Fibroblast of skin of back (primary cell): ENCODE measurements around the gene ADGRF3.
"Not testable (repeated sequence)": the region's sequence is repeated elsewhere in the genome, so short reads cannot be mapped to it uniquely, and the experiment has no call there.

Source experiments
- DNase-seq: peaks from one replicate; pipeline ENCODE4 v3.0.0-alpha.2; 2013

The ADGRF3 gene

DNA sequence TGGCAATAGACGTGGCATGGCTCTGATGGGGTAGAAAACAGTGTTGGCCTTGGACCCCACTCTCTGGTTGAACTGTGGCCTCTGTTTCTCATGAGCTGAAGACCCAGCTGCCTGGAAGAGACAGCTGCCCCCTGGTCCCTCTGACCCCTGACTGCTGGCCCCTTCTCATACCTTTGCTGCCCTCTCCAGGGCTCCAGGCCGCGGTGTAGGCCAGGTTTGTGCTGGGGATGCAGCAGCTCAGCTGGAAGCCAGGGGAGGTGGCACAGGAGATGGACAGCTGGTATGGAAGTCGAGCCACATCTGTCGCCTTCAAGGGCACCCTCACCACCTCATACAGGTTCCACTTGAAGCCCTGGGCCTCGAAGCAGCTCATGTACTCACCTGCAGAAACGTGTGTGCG lies 32.3 kb downstream of the ADGRF3 start:
- DNase-seq: no peak

DNA sequence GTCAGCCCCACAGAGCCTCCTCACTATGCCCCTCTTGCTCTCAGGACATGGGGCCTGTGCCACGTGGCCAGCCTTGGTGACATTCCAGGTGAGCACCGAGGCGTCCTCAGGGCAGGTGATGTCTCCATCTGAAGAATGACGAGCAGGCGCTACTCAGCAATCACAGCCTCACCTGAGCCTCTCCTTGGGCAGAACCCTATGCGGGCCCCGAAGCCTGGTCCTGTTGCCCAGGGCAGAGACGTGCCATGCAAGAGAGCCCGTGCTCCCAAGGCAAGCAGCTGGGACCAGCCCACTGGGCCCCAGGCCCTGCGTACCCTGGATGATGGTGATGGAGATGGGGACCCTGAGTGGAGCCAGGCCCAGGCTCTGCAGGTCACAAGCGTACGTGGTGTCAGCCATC lies 33.1 kb downstream of the ADGRF3 start:
- DNase-seq: no peak

DNA sequence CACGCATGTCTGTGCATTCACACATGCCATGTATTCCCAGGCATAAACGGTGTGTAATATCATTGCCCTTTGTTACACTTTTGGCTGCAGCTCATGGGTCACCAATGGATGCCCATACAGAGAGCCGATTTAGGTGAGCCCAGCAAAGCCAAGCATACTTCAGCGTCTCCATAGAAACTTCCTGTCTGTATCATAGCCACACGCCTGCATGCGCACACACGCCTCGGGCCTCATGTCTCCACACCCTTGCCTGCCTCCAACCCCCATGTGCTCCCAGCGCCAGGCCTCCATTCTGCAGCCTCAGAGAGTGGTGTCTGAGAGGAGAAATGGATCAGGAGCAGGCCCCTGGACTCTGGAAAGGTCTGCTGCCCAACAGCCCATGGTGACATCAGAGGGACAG lies 34.1 kb downstream of the ADGRF3 start:
- no peak for DNase-seq

DNA sequence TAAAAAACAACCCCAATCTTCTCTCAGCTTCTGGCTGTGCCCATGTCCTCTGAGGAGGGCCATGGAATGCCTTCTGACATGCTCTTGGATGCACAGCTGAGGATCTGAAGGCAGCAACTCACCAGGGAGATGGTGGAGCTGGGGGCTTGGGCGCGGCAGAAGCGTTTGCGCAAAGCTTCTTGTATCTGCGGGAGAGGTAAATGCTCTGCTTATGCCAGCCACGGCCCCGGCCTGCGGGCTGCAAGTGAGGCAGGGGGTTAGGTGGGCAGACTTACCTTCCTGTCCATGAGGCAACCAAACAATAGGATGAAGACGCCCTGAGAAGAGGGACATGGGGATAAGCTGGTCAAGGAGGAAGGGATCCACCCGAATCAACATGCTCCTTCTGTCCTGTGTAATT lies 36.7 kb downstream of the ADGRF3 start:
- no peak for DNase-seq

DNA sequence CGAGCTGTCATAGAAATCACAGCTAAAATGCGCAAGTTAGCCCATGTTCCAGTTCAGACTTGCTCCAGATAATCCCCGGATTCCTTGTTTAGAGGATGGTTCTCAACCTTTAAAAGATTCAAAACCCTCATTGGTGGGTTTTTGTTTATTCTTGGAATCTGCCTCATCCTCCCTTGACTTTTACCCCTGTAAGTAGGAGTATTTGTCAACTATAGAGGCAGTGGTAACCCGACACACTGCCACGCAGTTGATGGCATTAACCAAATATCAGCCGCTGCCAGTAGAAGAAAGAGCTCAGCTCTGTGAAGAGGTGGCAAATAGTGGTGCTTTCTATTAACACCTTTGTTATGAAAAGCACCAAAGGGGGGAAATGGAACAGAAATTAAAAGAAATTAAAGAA lies 41.0 kb downstream of the ADGRF3 start:
- DNase-seq: no peak

DNA sequence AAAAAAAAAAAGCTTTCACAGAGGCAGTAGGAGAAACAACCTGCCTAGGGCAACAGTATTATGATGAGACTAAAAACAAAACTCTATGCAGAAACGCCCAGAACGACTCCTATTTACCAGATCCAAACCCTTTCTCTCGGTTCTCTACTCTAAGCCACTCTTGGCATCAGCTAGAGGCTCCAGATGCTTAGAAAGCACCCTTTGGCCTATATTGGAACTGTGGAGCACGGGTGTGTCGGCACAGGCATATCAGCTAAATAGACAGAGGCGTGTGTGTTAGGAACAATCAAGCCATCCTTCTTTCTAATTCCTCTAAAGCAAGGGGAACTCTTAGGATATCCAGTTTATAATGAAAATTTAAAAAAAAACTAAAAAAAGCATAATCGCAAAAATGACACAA lies 41.5 kb downstream of the ADGRF3 start:
- not testable (repeated sequence) for DNase-seq

DNA sequence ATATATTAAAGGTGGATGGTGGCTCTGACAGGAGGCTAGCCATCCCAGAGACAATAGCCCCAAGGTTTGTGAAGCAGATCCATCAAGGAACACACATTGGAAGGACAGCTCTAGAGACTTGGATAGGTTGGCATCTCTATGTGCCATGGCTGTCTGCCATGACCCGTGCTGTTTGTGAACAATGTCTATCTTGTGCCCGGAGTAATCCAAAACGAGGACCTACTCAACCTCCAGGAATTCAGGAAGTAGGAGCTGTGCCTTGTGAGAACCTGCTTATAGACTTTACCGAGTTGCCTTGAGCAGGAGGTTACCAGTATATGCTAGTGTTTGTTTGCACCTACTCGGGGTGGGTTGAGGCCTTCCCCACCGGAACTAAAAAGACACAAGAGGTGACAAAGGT lies 43.7 kb downstream of the ADGRF3 start:
- DNase-seq: no peak

DNA sequence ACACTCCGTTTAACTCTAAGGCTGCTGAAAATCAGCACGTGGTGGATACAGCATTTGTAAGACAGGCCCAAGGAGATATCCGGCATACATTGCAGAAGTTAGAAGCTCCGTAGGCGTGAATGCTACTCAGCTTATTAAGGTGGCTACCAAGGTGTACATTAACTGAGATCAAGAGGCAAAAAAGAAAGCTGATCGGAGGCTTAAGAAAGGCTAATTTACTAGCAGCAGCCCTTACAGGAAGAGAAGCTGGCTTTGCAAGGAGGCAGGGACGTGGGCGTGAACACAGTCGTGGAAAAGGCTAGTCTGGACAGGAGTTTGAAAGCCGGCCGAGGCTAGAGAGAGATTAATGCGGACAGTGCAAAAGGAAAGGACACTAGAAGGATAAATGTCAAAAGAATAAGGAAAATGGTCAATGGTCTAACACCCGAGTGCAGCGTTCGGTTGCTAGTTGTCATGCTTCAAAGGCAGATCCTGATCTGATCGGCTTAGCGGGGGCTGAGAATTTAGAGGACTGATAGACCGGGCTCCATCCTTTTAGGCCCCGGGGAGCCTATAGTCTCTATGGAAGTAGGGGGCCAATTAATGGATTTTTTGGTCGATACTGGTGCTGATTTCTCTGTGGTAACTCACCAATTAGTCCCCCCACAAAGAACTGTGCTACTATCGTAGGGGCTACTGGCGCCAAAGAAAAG lies 46.2 kb downstream of the ADGRF3 start:
- peak; percentile 17 for DNase-seq

DNA sequence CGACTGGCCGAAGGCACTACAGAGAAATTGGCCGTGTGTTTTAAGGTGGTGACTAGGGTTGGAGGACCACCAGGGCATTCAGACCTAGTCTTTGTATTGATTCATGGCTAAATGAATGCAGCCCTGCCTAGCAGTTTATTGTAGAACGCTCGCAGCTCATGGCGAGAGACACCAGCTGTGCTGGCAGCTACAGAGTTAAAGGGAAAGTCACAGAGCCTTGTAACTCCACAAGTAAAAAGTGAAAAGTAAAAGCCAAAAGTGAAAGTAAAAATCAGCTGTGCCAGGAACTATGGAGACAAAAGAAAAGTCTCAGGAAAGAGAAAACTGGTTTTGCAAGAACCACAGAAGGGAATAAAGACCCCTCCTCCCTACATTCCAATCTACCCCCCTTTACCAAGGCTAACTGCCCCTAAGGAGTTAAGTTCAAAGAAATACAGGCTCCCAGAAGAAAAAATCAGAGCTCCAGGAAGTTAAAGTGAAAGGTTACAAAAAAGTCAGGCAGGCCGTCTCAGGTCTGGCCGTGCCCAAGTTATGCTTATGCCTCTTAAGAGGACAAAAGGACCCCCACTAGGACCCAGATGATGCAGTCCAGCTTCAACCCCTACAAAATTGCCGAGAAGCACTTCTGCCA lies 47.0 kb downstream of the ADGRF3 start:
- DNase-seq: peak; percentile 66

DNA sequence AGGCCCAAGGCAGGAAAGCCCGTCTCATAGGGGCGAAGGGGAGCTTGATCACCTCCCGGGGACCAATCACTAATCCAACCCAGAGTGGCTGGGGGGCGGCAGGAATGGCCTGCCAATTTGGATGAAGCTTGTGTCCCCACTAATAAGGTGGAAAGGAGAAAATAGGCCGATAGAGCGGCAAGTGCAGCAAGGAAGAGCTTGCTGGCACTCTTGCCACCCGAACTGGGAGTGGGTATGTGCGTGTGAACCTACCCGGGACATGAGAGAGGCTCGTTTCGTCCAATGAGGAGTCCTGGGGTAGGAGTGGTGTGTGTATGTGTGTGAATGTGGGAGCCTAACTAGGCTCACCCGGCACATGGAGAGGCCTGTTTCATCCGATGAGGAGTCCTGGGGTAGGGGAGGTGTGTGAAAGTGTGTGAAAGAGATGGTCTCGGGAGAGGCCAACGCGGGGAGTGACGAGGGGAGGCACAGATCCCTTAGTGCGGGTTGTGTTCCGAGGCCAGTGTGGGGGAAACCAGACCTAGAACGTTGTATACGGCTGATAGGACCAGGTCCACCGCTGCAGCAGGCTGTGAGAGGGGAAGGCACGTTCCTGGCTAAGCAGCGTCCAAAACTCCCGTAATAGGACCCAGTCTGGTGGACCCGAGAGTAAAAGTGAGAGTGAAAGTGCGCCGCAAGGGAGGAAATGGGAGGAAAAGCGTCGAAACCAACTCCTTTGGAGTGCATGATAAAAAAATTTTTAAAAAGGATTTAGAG lies 47.8 kb downstream of the ADGRF3 start:
- peak; percentile 47 for DNase-seq

DNA sequence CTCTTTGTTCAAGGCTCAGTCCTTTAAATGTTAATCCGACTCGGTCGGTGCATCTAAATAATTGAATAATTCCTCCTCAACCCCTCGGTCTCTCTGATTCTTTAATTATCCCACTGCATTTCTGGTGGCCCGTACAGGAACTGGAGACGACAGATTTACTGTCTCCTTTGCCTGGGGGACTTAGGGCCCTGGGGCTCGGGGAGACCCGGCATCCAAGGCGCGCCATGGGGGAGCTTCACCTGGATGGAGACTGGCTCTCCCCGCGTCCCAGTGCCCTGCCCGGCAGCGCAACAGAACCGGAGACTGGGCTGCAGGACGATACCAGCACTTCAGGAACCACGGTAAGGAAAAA lies 48.3 kb downstream of the ADGRF3 start:
- DNase-seq: no peak

DNA sequence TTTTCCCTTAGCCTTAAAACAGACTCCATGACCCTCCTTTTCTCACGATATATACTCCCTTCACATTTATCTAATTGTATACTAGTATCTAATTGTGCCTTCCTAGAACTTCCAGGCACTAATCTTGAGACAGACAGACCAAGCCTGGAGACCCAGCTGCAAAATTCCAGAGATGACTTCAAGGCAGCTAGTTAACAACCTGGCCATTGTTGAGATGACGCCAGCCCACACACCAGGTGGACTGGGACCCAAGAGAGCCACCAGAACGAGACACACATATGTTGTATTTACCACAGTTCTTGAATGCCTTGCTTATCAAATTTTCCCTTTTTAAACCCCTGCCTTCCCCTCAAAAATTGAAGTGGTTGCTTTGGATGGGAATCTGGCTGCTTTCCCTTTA lies 49.5 kb downstream of the ADGRF3 start:
- DNase-seq: no peak

DNA sequence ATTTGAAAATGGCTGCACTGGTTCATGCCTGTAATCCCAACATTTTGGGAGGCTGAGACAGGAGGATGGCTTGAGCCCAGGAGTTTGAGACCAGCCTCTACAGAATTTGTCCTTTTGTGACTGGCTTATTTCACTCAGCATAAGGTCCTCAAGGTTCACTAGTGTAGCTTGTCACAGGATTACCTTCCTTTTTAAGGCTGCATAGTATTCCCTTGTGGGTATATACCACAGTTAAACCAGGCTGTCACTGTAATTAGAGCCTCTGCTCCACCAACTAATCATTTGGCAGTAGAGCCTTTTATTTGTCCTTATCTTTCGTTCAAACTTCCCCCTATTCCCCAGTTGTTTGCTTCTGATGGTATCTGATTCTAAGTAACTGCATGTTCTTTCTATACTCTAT lies 51.1 kb downstream of the ADGRF3 start:
- DNase-seq: no peak

DNA sequence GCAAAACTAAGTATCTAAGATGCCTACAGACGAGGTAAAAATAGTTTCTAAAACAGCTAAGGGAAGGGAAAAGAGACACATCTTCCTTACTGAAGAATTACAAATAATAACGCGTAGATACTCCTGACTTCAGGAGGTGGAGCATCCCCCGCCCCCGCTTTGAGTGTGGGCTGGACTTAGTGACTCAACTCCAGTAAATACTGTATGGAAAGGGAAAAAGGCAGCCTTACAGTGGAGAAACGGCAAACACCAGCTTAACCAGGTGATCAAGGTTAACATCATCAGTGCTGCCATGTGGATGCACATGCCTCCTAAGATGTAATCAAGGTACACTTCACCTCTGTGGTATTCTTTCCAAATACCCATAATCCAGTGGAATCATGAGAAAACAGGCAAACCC lies 53.9 kb downstream of the ADGRF3 start:
- DNase-seq: no peak

DNA sequence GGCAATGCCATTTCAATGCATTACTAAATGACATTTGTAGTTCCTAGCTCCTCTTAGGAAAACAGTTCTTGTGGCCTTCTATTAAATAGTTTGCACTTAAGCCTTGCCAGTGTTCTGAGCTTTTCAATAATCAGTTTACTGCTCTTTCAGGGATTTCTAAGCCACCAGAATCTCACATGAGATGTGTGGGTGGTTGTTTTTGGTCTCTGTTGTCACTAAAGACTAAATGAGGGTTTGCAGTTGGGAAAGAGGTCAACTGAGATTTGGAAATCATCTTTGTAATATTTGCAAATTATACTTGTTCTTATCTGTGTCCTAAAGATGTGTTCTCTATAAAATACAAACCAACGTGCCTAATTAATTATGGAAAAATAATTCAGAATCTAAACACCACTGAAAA lies 56.6 kb downstream of the ADGRF3 start:
- DNase-seq: no peak

DNA sequence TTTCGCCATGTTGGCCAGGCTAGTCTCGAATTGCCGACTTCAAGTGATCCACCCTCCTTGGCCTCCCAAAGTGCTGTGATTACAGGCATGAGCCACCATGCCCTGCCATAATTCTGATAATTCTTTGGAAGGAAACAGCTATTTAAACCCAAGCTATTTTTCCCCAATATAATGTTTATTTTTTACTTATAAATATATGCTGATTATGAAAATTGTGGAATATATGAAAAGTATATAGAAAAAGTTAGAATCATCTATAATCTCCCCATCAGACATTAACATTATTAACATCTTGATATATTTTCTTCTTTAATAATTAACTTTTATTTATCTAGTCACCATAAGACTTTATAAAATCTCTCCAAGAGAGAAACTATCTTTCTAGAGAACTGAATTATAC lies 60.7 kb downstream of the ADGRF3 start:
- DNase-seq: no peak

DNA sequence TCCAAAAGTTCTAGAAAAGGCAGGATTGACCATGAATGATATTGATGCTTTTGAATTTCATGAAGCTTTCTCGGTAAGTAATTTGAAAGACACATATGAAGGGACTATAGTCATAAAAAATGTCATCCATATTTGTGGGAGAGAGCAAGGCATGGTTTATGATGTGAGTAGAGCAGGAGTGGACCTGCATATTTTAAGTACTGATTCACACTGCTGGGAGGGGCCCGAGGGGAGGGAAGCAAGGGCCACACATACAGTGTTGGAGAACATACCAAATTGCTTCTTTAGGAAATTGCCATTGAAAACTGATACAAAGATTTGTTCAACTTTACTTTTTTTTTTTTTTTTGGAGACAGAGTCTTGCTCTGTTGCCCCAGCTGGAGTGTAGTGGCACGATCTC lies 62.5 kb downstream of the ADGRF3 start:
- DNase-seq: peak; percentile 70

DNA sequence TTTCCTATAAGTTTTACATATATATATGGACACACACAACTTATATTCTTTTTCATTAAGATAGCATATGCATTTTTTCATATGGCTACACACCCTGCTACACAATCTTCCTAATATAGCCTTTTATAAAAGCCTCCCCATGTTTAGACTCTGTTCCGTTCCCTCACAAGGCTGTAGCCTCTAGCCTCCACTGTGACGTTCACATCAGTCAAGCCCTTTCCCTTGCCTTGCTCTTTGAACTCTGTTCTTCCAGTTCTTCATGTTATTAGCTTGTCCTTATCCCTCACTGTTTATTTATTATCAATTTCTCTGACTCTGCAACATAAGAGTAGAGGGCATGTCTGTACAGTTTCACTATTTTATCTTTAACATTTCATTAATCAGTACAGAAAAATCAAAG lies 63.0 kb downstream of the ADGRF3 start:
- no peak for DNase-seq

DNA sequence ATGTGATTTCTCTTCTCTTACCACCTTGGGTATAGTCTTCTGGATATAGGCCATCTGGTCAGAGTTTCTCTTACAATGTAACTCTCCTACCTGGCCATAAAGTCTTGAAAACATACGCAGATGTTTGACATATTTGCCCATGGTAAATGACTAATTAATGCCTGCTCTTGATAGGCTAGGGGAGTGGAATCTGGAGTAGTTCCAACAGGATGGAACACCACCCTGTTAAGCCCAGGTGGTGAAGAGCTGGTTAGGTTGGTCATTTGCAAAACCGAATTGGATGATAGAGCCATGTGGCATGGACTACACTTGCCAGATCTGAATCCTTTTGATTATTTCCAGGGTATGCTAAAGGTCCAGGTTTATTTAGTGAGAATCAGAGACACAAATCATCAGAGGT lies 65.4 kb downstream of the ADGRF3 start:
- no peak for DNase-seq

DNA sequence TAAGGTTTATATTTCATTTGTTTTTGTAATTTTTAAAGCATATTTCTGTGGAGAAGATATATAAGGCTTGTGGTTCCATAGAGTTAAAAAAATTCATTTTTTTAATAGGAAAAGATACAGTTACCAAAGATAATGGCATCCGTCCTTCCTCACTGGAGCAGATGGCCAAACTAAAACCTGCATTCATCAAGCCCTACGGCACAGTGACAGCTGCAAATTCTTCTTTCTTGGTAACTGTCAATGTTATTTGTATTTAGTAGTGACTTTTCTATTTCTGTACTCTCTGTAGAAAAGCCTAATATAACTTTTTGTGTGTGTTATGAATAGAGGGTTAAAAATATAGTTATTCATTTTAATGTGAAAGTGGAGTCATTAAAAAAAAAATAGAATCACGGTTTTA lies 66.7 kb downstream of the ADGRF3 start:
- no peak for DNase-seq

DNA sequence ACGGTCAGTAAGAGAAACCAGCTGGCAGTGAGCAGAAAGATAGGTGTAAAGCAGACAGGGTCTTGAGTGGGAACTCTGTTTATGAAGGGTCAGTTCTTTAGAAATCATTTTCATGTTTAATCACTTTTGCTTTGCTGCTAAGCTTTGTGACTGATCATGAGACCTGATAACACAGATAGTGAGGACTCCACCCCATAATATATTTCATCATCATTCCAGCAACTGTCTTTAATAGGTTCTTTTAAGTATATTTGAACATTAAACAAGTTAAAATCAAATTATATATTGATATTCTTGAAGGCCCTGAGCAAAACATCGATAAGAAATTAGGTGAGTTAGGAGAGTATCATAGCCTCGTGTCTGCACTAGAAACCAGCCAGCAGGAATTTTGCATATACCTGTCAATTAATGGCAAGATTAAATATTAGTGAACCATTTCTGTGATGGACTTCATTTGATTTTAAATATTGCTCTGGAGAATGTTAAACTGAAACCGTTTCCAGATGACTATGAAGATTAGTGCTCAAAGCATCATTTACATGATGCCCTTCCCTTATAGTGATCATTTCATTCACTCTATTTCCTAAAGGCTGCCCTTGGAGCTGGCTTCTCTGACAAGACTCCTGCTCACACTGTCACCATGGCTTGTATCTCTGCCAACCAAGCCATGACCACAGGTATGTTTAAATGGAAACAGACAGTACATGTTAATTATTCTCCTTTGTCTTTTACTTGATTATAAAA lies 69.9 kb downstream of the ADGRF3 start:
- no peak for DNase-seq

DNA sequence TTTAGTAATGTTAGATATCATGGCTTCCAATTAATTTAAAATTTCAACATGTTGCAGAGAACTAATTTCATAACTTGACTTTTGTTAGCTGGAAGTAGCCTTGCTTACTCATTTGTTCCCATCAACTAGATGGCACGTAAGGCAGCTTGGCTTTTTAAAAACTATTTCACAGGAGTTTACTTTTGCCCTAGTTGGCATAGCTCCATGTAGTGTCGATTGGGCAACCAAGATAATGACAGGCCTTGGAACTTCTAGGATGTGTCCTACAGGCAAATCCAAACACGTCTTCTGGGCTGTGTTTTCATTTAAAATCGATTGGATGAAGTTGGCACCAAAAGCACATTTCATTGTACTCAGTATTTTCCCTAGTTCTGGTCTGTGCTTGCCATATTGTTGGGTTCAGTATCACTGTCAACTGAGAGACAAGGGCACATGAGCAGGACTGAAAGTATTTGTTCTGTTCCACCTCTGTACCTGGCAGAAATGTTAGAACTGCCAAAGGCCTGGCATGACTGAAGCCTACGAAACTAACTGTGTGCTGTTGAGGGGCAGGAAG lies 72.5 kb downstream of the ADGRF3 start:
- DNase-seq: peak; percentile 49

DNA sequence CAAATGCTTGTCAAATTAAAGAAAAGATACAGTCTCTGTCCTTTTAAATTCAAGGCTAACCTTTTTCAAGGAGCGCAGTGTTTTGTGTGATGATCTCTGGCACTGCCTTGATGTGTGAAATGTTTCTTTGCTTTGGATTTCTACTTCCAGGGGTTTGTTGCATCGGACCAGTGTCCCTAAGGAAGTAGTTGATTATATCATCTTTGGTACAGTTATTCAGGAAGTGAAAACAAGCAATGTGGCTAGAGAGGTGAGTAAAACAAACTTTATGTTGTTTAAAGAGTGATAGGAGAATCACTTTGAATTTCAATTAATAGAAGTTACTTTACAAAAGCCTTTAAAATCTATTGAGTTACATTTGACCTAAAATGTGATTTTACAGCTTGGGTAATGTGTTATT lies 73.1 kb downstream of the ADGRF3 start:
- DNase-seq: peak; percentile 32
